Measurements from ENCODE around the gene LYL1. TPM values are rescaled to one million over a fixed set of nuclear protein-coding genes. Genes with fewer than 3 reads are reported as not detected.

LYL1 gene
- total and polyA plus RNA-seq, 2 donors (not counting 1 experiment from before 2014, with no cell fraction given) = 112 to 125 TPM

DNA sequence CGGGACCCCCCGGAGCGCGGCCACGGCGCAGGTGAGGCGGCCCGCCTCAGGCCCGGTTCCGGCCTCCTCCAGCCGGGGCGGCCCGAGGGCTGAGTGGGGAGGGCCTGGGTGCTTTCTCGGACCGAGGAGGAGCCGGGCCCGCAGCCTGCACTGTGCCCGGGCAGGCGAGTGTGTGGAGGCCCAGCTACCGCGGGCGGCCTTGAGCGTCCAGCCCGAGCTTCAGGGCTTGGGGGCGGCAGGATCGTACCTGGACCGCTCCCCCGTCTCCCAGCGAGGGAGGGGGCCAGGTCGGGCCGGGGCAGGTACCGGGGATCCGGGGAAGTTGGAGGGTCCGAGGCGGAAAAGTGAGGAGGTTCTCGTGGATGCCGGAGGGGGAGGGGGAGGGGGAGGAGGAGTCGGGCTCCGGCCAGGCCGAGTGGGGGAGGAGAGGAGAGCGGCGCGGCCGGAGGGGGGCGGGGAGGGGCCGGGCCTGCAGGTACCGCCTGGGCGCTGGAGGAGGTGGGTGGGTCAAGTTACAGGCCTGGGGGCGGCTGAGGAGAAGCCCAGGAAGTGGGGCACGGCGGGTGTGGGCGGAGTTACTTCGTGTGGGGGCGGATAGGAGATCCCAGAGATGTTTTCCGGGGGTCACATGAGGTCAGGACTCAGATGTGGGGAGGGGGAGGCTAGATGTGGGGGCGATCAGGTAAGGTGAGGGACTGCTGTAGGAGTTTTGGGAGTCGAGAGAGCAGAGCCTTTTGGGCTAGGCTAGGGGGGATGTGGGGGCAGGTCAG, 16.0 kb upstream of the LYL1 start:
- peaks cover 55% of the 10 kb centered on the region for H3K4me1 Mint-ChIP-seq
- Histone ChIP-seq H3K36me3 (replicated peaks in 1 of 2; ENCODE audit: control extremely low read depth in 1 of 2, control insufficient read depth in 1 of 2, extremely low read depth in 1 of 2, insufficient read depth in 2 of 2, low read length in 1 of 2) (peaks cover 0 to 7% of the 10 kb centered on the region in 2 experiments), H2AFZ (ENCODE audit: insufficient read depth, low read depth, low read length, poor library complexity, severe bottlenecking) (peak overlapping the region; percentile 71), H3K27ac (ENCODE audit: low read length in 2 of 2) (peak overlapping the region in 1 of 2 donors; percentile 67), H3K79me2 (ENCODE audit: control insufficient read depth, insufficient read depth, low read length) (peaks cover 73% of the 10 kb centered on the region), H3K4me2 (replicated peaks; ENCODE audit: low read depth, low read length, poor library complexity, severe bottlenecking) (peak overlapping the region; percentile 97), H3K9ac (ENCODE audit: low read length) (peak overlapping the region; percentile 81), H4K20me1 (ENCODE audit: control insufficient read depth, insufficient read depth, low read length, poor library complexity, severe bottlenecking) (peaks cover 38% of the 10 kb centered on the region), H3K27me3 (replicated peaks in 1 of 4; ENCODE audit: control extremely low read depth in 1 of 4, control insufficient read depth in 3 of 4, insufficient read depth in 4 of 4, low read length in 3 of 4) (no peaks in the 10 kb centered on the region), H3K9me3 (ENCODE audit: control extremely low read depth in 1 of 3, control insufficient read depth in 2 of 3, insufficient read depth in 1 of 3, low read length in 2 of 3) (peaks cover 0 to 4% (median 0%) of the 10 kb centered on the region in 3 donors), H3K4me3 (ENCODE audit: control extremely low read depth in 1 of 5, extremely low read depth in 1 of 5, insufficient read depth in 1 of 5, low read depth in 2 of 5, low read length in 4 of 5) (peak overlapping the region in 4 of 5 experiments; percentile 81 to 88 (median 82)), H3K4me1 (ENCODE audit: control insufficient read depth in 2 of 2, insufficient read depth in 2 of 2, low read length in 2 of 2) (peaks cover 26 to 46% of the 10 kb centered on the region in 2 donors)
- TF ChIP-seq, protein P1, sequence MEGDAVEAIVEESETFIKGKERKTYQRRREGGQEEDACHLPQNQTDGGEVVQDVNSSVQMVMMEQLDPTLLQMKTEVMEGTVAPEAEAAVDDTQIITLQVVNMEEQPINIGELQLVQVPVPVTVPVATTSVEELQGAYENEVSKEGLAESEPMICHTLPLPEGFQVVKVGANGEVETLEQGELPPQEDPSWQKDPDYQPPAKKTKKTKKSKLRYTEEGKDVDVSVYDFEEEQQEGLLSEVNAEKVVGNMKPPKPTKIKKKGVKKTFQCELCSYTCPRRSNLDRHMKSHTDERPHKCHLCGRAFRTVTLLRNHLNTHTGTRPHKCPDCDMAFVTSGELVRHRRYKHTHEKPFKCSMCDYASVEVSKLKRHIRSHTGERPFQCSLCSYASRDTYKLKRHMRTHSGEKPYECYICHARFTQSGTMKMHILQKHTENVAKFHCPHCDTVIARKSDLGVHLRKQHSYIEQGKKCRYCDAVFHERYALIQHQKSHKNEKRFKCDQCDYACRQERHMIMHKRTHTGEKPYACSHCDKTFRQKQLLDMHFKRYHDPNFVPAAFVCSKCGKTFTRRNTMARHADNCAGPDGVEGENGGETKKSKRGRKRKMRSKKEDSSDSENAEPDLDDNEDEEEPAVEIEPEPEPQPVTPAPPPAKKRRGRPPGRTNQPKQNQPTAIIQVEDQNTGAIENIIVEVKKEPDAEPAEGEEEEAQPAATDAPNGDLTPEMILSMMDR (IDR thresholded peaks at IDR 0.05) = no peak
- no peak for TF ChIP-seq EZH2 (IDR thresholded peaks at IDR 0.05; ENCODE audit: borderline replicate concordance, insufficient read depth, low read depth, low read length, poor library complexity, severe bottlenecking)
- DNase-seq (peak; percentile 43), ATAC-seq (ENCODE audit: low read depth) (no peak)
- WGBS (ENCODE audit: insufficient coverage) = under 1% methylated on average over 48 of the region's 57 CpGs
- H3K4me3 Mint-ChIP-seq = peak overlapping the region; percentile 80
- POLR2A ChIA-PET = interaction anchor here (0.6 to 4.8 kb wide), 11 partner anchors 14 to 899 kb away, joined by 3 to 80 read pairs (median 16); partner anchors contain the start of genes IER2, LYL1 and STX10
- no peaks in the 10 kb centered on the region for H3K27me3 Mint-ChIP-seq
- CTCF ChIA-PET = interaction anchor here (0.7 to 3.2 kb wide), 9 partner anchors 10 to 144 kb away, joined by 4 to 31 read pairs (median 11); no protein-coding TSS in a partner anchor
- H3K9me3 Mint-ChIP-seq (ENCODE audit: insufficient read depth) = no peaks in the 10 kb centered on the region
- intact Hi-C loops (cut with micrococcal nuclease) = loop anchor here (1.0 to 5.0 kb wide), 2 partner anchors 32 to 89 kb away; partner anchors contain the start of genes IER2 and STX10
- peak overlapping the region; percentile 72 for H3K27ac Mint-ChIP-seq
